GM21786 (cell line): ENCODE data around the gene YWHAG.
"Not testable (repeated sequence)": the region's sequence is repeated elsewhere in the genome, so short reads cannot be mapped to it uniquely, and the experiment has no call there.

Experiments
- ATAC-seq: cut with Tn5 transposase; IDR thresholded peaks from one replicate; pipeline ENCODE4 v1.9.1; 2021; ENCODE audit not compliant: unreplicated experiment

Gene YWHAG

GRCh38 chr7:76358481-76359110 is at the start of gene YWHAG:
TSS of gene YWHAG (minus strand) at chr7:76358991. CDS start at chr7:76358808, 183 bp downstream.
- ATAC-seq = peak; percentile 63

- ATAC-seq = no peak
These were observed 49.4 kb upstream of the YWHAG start for GRCh38 chr7:76408121-76408560.

- no peak for ATAC-seq
These were observed 48.9 kb upstream of the YWHAG start for GRCh38 chr7:76407718-76408117.

GRCh38 chr7:76405738-76406137 is 46.9 kb upstream of the YWHAG start:
- no peak for ATAC-seq

GRCh38 chr7:76403780-76404494 is 45.1 kb upstream of the YWHAG start:
- ATAC-seq = no peak

GRCh38 chr7:76403097-76403496 is 44.3 kb upstream of the YWHAG start:
- ATAC-seq = not testable (repeated sequence)

- no peak for ATAC-seq
These were observed 41.5 kb upstream of the YWHAG start for GRCh38 chr7:76400248-76400647.

- ATAC-seq = no peak
These were observed 38.8 kb upstream of the YWHAG start for GRCh38 chr7:76397409-76398183.

GRCh38 chr7:76396864-76397263 is 38.1 kb upstream of the YWHAG start:
- no peak for ATAC-seq

- no peak for ATAC-seq
These were observed 37.4 kb upstream of the YWHAG start for GRCh38 chr7:76395965-76396726.

- ATAC-seq = not testable (repeated sequence)
These were observed 36.8 kb upstream of the YWHAG start for GRCh38 chr7:76395605-76395964.

- ATAC-seq = no peak
These were observed 36.2 kb upstream of the YWHAG start for GRCh38 chr7:76394957-76395356.

GRCh38 chr7:76393116-76394031 is 34.6 kb upstream of the YWHAG start:
- ATAC-seq = peak; percentile 80

- no peak for ATAC-seq
These were observed 33.8 kb upstream of the YWHAG start for GRCh38 chr7:76392531-76393115.

GRCh38 chr7:76390092-76390491 is 31.3 kb upstream of the YWHAG start:
- no peak for ATAC-seq

- not testable (repeated sequence) for ATAC-seq
These were observed 29.0 kb upstream of the YWHAG start for GRCh38 chr7:76387789-76388188.

GRCh38 chr7:76386691-76387260 is 28.0 kb upstream of the YWHAG start:
- ATAC-seq = no peak

GRCh38 chr7:76383089-76383944 is 24.5 kb upstream of the YWHAG start:
- no peak for ATAC-seq
